ENCODE data around the gene FAH.

FAH gene

DNA sequence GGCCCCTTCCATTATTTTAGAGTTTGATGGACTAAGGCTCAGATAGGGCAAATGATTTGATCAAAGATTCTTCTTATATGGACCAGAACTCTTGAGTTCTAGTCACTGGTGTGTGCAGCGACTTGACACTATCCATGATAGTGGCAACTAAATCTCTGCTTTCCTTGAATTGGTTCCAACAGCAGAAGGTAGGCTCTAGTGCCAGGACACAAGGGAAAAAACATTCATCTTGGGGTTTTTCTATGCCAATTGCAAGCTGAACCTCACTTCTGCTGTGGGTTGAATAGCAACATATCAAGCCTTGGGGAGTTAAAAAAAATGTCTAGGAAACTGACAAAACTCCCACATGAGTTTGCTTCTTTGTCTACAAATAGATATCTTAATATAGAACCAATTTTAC, 64.1 kb downstream of the FAH start:
- H3K4me3 Mint-ChIP-seq: no peak overlapping the region
- ATAC-seq: no peak
- H3K27ac Mint-ChIP-seq: no peak overlapping the region
- peaks cover 15% of the 10 kb centered on the region for H3K27me3 Mint-ChIP-seq
- peaks cover 0 to 4% of the 10 kb centered on the region in 2 donors for H3K9me3 Mint-ChIP-seq
- DNase-seq: no peak
- no peaks in the 10 kb centered on the region for H3K4me1 Mint-ChIP-seq

DNA sequence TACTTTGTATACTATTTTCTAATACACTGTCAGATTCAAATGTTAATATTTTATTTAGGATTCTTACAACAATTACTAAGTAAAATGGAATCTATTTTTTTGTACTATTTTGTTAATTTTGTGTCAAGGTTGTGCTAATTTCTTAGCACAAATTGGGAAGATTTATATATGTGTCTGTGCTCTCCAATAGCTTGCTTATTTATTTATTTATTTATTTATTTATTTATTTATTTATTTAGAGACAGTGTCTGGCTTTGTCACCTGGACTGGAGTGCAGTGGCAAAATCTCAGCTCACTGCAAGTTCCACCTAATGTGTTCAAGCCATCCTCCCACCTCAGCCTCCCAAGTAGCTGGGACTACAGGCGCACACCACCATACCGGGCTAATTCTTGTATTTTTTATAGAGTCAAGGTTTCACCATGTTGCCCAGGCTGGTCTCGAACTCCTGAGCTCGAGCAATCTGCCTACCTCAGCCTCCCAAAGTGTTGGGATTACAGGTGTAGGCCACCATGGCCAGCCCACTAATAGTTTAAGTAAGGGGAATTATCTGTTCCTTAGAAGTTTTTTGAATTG, 64.6 kb downstream of the FAH start:
- H3K27ac Mint-ChIP-seq: no peak overlapping the region
- DNase-seq: no peak
- no peak overlapping the region for H3K4me3 Mint-ChIP-seq
- H3K9me3 Mint-ChIP-seq: peaks cover 0 to 4% of the 10 kb centered on the region in 2 donors
- H3K4me1 Mint-ChIP-seq: no peaks in the 10 kb centered on the region
- H3K27me3 Mint-ChIP-seq: peaks cover 11% of the 10 kb centered on the region
- ATAC-seq: no peak

DNA sequence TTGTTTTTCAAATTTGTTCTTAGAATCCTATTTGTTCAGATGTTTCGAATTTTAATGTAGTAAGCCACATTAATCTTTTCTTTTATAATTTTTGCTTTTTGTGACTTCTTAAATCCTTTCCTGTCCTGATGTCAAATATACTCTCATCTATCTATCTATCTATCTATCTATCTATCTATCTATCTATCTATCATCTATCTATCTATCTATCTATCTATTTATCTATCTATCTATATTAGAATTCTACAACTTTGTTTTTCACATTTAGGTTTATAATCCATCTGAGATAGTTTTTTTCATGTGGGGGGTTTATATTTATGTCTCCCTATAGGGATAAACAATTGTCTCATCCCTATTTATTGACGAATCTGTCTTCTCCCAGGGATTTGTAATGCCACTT, 67.2 kb downstream of the FAH start:
- Mint-ChIP-seq H3K27ac (no peak overlapping the region), H3K4me1 (no peaks in the 10 kb centered on the region), H3K9me3 (no peaks in the 10 kb centered on the region), H3K27me3 (no peaks in the 10 kb centered on the region), H3K4me3 (no peak overlapping the region)
- no peak for ATAC-seq
- DNase-seq: no peak

DNA sequence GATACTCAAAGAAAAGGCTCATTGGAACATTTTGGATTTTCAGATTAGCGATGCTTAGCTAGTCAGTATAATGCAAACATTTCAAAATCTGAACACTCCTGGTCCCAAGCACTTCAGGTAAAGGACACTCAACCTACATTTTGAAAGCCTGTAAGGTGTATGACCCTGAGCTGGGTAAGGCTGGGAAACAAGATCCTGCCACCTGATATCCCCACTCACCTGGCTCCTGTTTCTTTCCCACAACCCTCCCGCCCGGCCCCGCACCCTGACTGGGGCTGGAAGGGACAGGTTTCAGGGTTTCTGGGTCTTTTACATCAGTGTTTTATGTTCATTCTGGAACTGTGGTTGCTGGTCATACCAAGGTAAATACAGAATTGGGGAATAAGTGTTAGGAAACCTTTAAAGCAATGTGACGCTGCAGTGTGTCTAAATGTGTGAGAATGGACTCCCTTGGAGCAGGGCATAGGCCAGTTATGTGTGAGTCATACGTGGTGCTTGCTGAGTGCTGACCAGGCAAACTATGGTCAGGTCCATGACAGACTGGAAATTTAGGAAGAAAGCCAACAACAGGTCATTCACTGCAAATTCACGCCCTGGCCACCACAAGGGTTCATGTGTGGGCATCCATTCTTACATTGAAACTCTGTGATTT, 76.3 kb downstream of the FAH start:
- peaks cover 73% of the 10 kb centered on the region for H3K27me3 Mint-ChIP-seq
- H3K4me1 Mint-ChIP-seq: no peaks in the 10 kb centered on the region
- ATAC-seq (no peak), DNase-seq (no peak)
- peaks cover 0 to 4% of the 10 kb centered on the region in 2 donors for H3K9me3 Mint-ChIP-seq
- H3K27ac Mint-ChIP-seq: no peak overlapping the region
- H3K4me3 Mint-ChIP-seq: no peak overlapping the region

DNA sequence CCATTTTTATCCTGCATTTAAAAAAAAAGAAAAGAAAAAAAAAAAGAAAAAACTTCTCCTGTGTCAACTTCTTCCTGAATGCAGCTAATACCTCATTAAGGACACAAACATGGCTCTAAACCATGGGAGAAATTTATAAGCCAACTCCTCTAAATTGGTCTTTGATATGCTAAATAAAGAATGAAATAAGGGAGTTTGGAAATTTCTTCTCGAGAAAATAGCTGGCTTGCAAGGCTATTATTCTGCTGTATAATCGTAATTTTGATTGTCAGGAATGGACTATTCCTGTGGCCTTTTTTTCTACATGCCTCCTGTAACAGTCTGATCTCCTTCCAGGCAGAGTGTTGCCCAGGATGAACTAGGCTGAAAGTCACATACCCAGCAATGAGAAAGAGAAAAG, 78.6 kb downstream of the FAH start:
- H3K4me1 Mint-ChIP-seq: no peaks in the 10 kb centered on the region
- H3K27me3 Mint-ChIP-seq: peaks cover 78% of the 10 kb centered on the region
- no peaks in the 10 kb centered on the region for H3K9me3 Mint-ChIP-seq
- DNase-seq (no peak), ATAC-seq (no peak)
- H3K4me3 Mint-ChIP-seq: no peak overlapping the region
- H3K27ac Mint-ChIP-seq: no peak overlapping the region

DNA sequence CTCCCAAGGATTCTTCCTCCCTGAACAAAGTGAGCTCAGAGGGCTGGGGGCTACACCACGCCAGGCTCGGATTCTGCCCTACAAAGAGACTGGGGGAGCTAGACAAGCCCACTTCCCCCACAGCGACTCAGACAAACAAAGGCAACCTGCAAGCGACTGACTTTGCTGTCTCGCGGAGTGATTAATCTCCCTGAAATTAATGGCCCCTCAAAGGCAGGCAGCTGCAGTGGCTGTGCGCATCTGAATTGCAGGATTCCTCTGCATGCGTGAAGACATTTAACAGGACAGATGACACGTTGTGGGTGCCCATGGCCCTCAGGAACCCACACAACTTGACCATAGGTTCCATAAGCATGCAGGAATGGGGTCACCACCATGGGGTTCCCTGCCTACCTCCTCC, 80.8 kb downstream of the FAH start:
- H3K4me3 Mint-ChIP-seq: no peak overlapping the region
- no peak for ATAC-seq
- H3K27me3 Mint-ChIP-seq: peaks cover 69% of the 10 kb centered on the region
- H3K27ac Mint-ChIP-seq: no peak overlapping the region
- no peaks in the 10 kb centered on the region for H3K4me1 Mint-ChIP-seq
- DNase-seq: no peak
- no peaks in the 10 kb centered on the region for H3K9me3 Mint-ChIP-seq

DNA sequence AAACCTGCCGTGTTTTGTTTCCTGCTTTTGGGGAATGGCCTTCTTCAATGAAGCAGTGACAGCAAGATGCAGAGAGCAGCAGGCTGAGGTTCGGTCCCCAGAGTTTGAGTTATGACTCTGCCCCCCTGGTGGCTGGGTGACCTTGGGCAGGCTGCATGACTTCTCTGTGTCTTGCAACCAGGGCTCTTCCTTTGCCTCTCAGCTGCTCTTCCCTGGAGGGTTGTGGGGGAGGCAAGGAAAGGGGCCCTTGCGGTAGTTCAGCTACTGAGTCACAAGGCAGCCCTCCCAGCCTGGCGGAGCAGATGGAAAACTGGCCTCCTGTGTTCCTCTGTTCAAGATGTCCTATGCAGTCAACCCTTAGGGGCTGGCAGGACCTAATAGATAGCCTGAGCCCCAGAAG, 82.1 kb downstream of the FAH start:
- Mint-ChIP-seq H3K4me3 (no peak overlapping the region), H3K27me3 (peaks cover 59% of the 10 kb centered on the region), H3K27ac (no peak overlapping the region), H3K9me3 (no peaks in the 10 kb centered on the region), H3K4me1 (no peaks in the 10 kb centered on the region)
- DNase-seq (peak in 1 of 2 donors; percentile 37), ATAC-seq (peak; percentile 64)
